HG03280 (cell line): ENCODE results near the gene GGTLC2.
"Not testable (repeated sequence)": the region's sequence is repeated elsewhere in the genome, so short reads cannot be mapped to it uniquely, and the experiment has no call there.

Source experiments
- ATAC-seq: cut with Tn5 transposase; IDR thresholded peaks from one replicate; pipeline ENCODE4 v1.9.1; 2021; ENCODE audit warnings: mild to moderate bottlenecking, moderate library complexity; ENCODE audit not compliant: unreplicated experiment

Gene GGTLC2

GRCh38 chr22:22667966-22668880, 23.8 kb downstream of the GGTLC2 start:
- ATAC-seq, result no peak

GRCh38 chr22:22669093-22669492, 24.7 kb downstream of the GGTLC2 start:
- ATAC-seq, result no peak

- no peak for ATAC-seq
These were observed 25.8 kb downstream of the GGTLC2 start for GRCh38 chr22:22670076-22670795.

- ATAC-seq, result no peak
These were observed 27.1 kb downstream of the GGTLC2 start for GRCh38 chr22:22671506-22671905.

GRCh38 chr22:22673099-22673498, 28.7 kb downstream of the GGTLC2 start:
- no peak for ATAC-seq

- ATAC-seq, result no peak
These were observed 29.2 kb downstream of the GGTLC2 start for GRCh38 chr22:22673628-22674027.

GRCh38 chr22:22674467-22674866, 30.1 kb downstream of the GGTLC2 start:
- no peak for ATAC-seq

- no peak for ATAC-seq
These were observed 34.6 kb downstream of the GGTLC2 start for GRCh38 chr22:22678970-22679369.

GRCh38 chr22:22680396-22680795, 36.0 kb downstream of the GGTLC2 start:
- no peak for ATAC-seq

- no peak for ATAC-seq
These were observed 36.9 kb downstream of the GGTLC2 start for GRCh38 chr22:22681221-22681739.

- no peak for ATAC-seq
These were observed 37.8 kb downstream of the GGTLC2 start for GRCh38 chr22:22682196-22682595.

- ATAC-seq, result no peak
These were observed 38.6 kb downstream of the GGTLC2 start for GRCh38 chr22:22682807-22683667.

GRCh38 chr22:22683668-22684361, 39.4 kb downstream of the GGTLC2 start:
- ATAC-seq, result no peak

GRCh38 chr22:22684580-22685561, 40.5 kb downstream of the GGTLC2 start:
- ATAC-seq, result no peak

- ATAC-seq, result no peak
These were observed 41.2 kb downstream of the GGTLC2 start for GRCh38 chr22:22685586-22685985.

- not testable (repeated sequence) for ATAC-seq
These were observed 42.0 kb downstream of the GGTLC2 start for GRCh38 chr22:22686202-22687115.

- no peak for ATAC-seq
These were observed 43.5 kb downstream of the GGTLC2 start for GRCh38 chr22:22687638-22688500.
